Mesenchymal stem cell (in vitro differentiated cells and primary cell): Measurements from ENCODE around the gene BMPR1B.

Experiments
- DNase-seq: peaks from one replicate; pipeline ENCODE4 v3.0.0-alpha.2; 2013
- H2AFZ ChIP-seq: one replicate; pipeline ENCODE4 v1.6.1; 2013; ENCODE audit warnings: low read depth, mild to moderate bottlenecking, control low read depth, inconsistent platforms, low read length, moderate library complexity
- H2AK5ac ChIP-seq: 2 replicates; pipeline ENCODE4 v1.6.1; 2013; ENCODE audit warnings: low read length, moderate library complexity, mild to moderate bottlenecking, inconsistent platforms; ENCODE audit not compliant: severe bottlenecking
- H2BK120ac ChIP-seq: one replicate; pipeline ENCODE4 v1.6.1; 2013; ENCODE audit warnings: low read depth, mild to moderate bottlenecking, inconsistent platforms, low read length, moderate library complexity
- H2BK12ac ChIP-seq, 2 experiments: one replicate each; pipeline ENCODE4 v1.6.1; 2013; ENCODE audit warnings: inconsistent platforms in 2 of 2, low read length in 2 of 2, mild to moderate bottlenecking in 2 of 2, moderate library complexity in 2 of 2, control low read depth in 1 of 2
- H2BK15ac ChIP-seq: one replicate; pipeline ENCODE4 v1.6.1; 2013; ENCODE audit warnings: mild to moderate bottlenecking, low read depth, inconsistent platforms; ENCODE audit not compliant: poor library complexity, severe bottlenecking
- H2BK5ac ChIP-seq: 2 replicates; pipeline ENCODE4 v1.6.1; 2013; ENCODE audit warnings: low read depth, mild to moderate bottlenecking, low read length, control low read depth, inconsistent platforms; ENCODE audit not compliant: poor library complexity, severe bottlenecking
- H3K14ac ChIP-seq, 2 experiments: one replicate each; pipeline ENCODE4 v1.6.1; 2013; ENCODE audit warnings: inconsistent platforms in 2 of 2, low read length in 2 of 2, control low read depth in 1 of 2, mild to moderate bottlenecking in 1 of 2, moderate library complexity in 1 of 2
- H3K18ac ChIP-seq, 2 experiments: one replicate each; pipeline ENCODE4 v1.6.1; 2013; ENCODE audit warnings: inconsistent platforms in 2 of 2, low read length in 2 of 2, control low read depth in 1 of 2, low read depth in 1 of 2, mild to moderate bottlenecking in 1 of 2
- H3K23ac ChIP-seq, 2 experiments: one replicate each; pipeline ENCODE4 v1.6.1; 2013; ENCODE audit warnings: inconsistent platforms in 2 of 2, low read length in 2 of 2, mild to moderate bottlenecking in 2 of 2, moderate library complexity in 2 of 2, control low read depth in 1 of 2
- H3K27ac ChIP-seq: 2 replicates; pipeline ENCODE4 v1.5.1; 2013; ENCODE audit warnings: mild to moderate bottlenecking, moderate library complexity, low read length, control low read depth, inconsistent platforms; ENCODE audit not compliant: poor library complexity, severe bottlenecking
- H3K27me3 ChIP-seq, 2 experiments: 2 replicates each; pipeline versions ENCODE4 v1.6.1 to v1.7.0; 2013; ENCODE audit warnings: low read length in 2 of 2, mild to moderate bottlenecking in 2 of 2, moderate library complexity in 2 of 2, control low read depth in 1 of 2, inconsistent platforms in 1 of 2; ENCODE audit not compliant: control insufficient read depth in 1 of 2, insufficient read depth in 1 of 2
- H3K36me3 ChIP-seq, 2 experiments: 2 replicates each; pipeline versions ENCODE4 v1.6.1 to v1.7.0; 2013; ENCODE audit warnings: low read length in 2 of 2, control low read depth in 1 of 2, inconsistent platforms in 1 of 2, low read depth in 1 of 2, mild to moderate bottlenecking in 1 of 2; ENCODE audit not compliant: insufficient read depth in 2 of 2, control insufficient read depth in 1 of 2
- H3K4ac ChIP-seq, 2 experiments: one replicate each; pipeline ENCODE4 v1.6.1; 2013; ENCODE audit warnings: inconsistent platforms in 2 of 2, low read length in 2 of 2, mild to moderate bottlenecking in 2 of 2, moderate library complexity in 2 of 2, control low read depth in 1 of 2, low read depth in 1 of 2
- H3K4me1 ChIP-seq: 2 replicates; pipeline ENCODE4 v1.6.1; 2013; ENCODE audit warnings: low read depth, low read length, control low read depth; ENCODE audit not compliant: control insufficient read depth, insufficient read depth
- H3K4me2 ChIP-seq: 2 replicates; pipeline ENCODE4 v1.6.1; 2013; ENCODE audit warnings: low read length, mild to moderate bottlenecking, inconsistent platforms; ENCODE audit not compliant: poor library complexity, severe bottlenecking
- H3K4me3 ChIP-seq, 2 experiments: 2 replicates each; pipeline versions ENCODE4 v1.5.1 to v1.7.0; 2013; ENCODE audit warnings: low read length in 2 of 2, mild to moderate bottlenecking in 2 of 2, control low read depth in 1 of 2, low read depth in 1 of 2; ENCODE audit not compliant: insufficient read depth in 1 of 2
- H3K79me1 ChIP-seq: replicated peaks from 2 replicates; pipeline ENCODE4 v1.6.1; 2013; ENCODE audit warnings: mild to moderate bottlenecking, control low read depth, low read length, inconsistent platforms; ENCODE audit not compliant: poor library complexity, severe bottlenecking
- H3K9ac ChIP-seq: 2 replicates; pipeline ENCODE4 v1.7.0; 2013; ENCODE audit warnings: mild to moderate bottlenecking, low read length, moderate library complexity
- H3K9me3 ChIP-seq: 2 replicates; pipeline ENCODE4 v1.7.0; 2013; ENCODE audit warnings: mild to moderate bottlenecking, low read length; ENCODE audit not compliant: control insufficient read depth
- H4K8ac ChIP-seq: one replicate; pipeline ENCODE4 v1.6.1; 2013; ENCODE audit warnings: inconsistent platforms, mild to moderate bottlenecking, low read length, moderate library complexity
- H4K91ac ChIP-seq: one replicate; pipeline ENCODE4 v1.6.1; 2013; ENCODE audit warnings: mild to moderate bottlenecking, low read length, inconsistent platforms
- WGBS: methylation state at CpG from one replicate; pipeline ENCODE4 v1.1.7; 2013; ENCODE audit warnings: mixed read lengths; 5-methylcytosine and 5-hydroxymethylcytosine counted together

The BMPR1B gene

GRCh38 chr4:94927696-94928095 is 169.9 kb downstream of the BMPR1B start:
- Histone ChIP-seq H3K36me3 (no peaks in the 10 kb centered on the region), H3K4me3 (no peak overlapping the region)
- DNase-seq, result no peak

DNA sequence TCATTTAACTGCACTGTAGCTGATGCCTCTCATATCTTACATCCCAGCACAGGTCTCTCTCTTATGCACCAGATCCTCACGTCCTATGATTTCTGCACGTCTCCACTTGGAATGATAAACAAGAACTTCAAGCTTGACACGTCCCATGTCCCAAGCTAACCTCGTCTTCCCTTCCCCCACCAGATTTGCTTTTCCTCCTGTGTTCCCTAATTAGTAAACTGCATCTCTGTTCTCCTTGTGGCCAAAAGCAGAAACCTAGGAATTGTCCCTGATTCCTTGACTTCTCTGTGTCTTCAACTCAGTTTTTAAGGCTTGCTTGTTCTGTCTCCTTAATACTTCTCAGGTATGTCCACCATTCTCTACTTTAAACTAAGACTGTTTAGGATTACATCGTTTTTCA is 171.9 kb downstream of the BMPR1B start:
- no peaks in the 10 kb centered on the region for H3K4me1 ChIP-seq
- H3K79me1 ChIP-seq, result no peaks in the 10 kb centered on the region
- no peaks in the 10 kb centered on the region for H3K27me3 ChIP-seq
- H4K8ac ChIP-seq, result no peak overlapping the region
- H2BK120ac ChIP-seq, result no peak overlapping the region
- no peak overlapping the region for H2BK15ac ChIP-seq
- H2AFZ ChIP-seq, result no peak overlapping the region
- no peak overlapping the region for H3K4ac ChIP-seq
- H3K18ac ChIP-seq, result no peak overlapping the region
- no peak overlapping the region for H3K9ac ChIP-seq
- H2AK5ac ChIP-seq, result no peak overlapping the region
- no peaks in the 10 kb centered on the region for H3K9me3 ChIP-seq
- H2BK12ac ChIP-seq, result no peak overlapping the region
- WGBS, result 61% methylated on average over 4 of the region's 5 CpGs
- H3K23ac ChIP-seq, result no peak overlapping the region
- no peak for DNase-seq
- H3K14ac ChIP-seq, result no peak overlapping the region
- no peak overlapping the region for H3K4me2 ChIP-seq
- no peaks in the 10 kb centered on the region for H3K36me3 ChIP-seq
- H3K4me3 ChIP-seq, result no peak overlapping the region
- H4K91ac ChIP-seq, result no peak overlapping the region
- no peak overlapping the region for H2BK5ac ChIP-seq
- no peak overlapping the region for H3K27ac ChIP-seq

More at GRCh38 chr4:94927696-94928095, 169.9 kb downstream of the BMPR1B start:
- no peak overlapping the region for H3K27ac ChIP-seq
- no peaks in the 10 kb centered on the region for H3K9me3 ChIP-seq
- H3K27me3 ChIP-seq, result no peaks in the 10 kb centered on the region
- no peaks in the 10 kb centered on the region for H3K4me1 ChIP-seq
- no peak overlapping the region for H3K4ac ChIP-seq
- H3K18ac ChIP-seq, result no peak overlapping the region
- H3K79me1 ChIP-seq, result no peaks in the 10 kb centered on the region
- no peak overlapping the region for H2BK12ac ChIP-seq
- H2AFZ ChIP-seq, result no peak overlapping the region
- no peak overlapping the region for H4K91ac ChIP-seq
- H2BK120ac ChIP-seq, result no peak overlapping the region
- no peak overlapping the region for H4K8ac ChIP-seq
- 82% methylated on average over 1 of the region's 1 CpG for WGBS
- no peak overlapping the region for H3K9ac ChIP-seq
- H2AK5ac ChIP-seq, result no peak overlapping the region
- H3K23ac ChIP-seq, result no peak overlapping the region
- H3K4me2 ChIP-seq, result no peak overlapping the region
- H2BK5ac ChIP-seq, result no peak overlapping the region
- no peak overlapping the region for H3K14ac ChIP-seq
- no peak overlapping the region for H2BK15ac ChIP-seq

DNA sequence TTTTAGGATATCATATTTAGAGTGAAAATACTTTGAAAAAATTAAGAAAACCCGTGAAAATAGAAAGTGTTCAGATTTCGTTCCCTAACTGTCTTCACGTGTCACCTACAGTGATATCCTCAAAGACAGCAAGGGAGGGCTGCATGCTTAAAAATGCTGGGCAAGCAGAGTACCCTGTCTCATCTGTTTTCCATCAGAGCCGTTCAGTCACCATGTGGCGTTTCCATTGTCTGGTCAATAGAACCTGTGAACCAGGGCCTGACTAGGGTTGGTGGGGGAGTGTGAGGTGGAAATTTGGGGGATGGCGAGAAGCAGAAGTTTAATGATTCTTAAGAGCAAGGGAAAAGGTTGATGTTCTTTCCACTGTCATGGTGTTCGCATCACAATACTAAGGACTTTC is 173.9 kb downstream of the BMPR1B start:
- H3K27ac ChIP-seq, result no peak overlapping the region
- no peak overlapping the region for H4K8ac ChIP-seq
- no peak overlapping the region for H2BK5ac ChIP-seq
- H2AFZ ChIP-seq, result no peak overlapping the region
- no peak overlapping the region for H3K4ac ChIP-seq
- no peaks in the 10 kb centered on the region for H3K27me3 ChIP-seq
- H3K14ac ChIP-seq, result no peak overlapping the region
- no peak overlapping the region for H2AK5ac ChIP-seq
- H4K91ac ChIP-seq, result no peak overlapping the region
- WGBS, result 91% methylated on average over 7 of the region's 7 CpGs
- no peaks in the 10 kb centered on the region for H3K36me3 ChIP-seq
- H3K23ac ChIP-seq, result no peak overlapping the region
- H2BK12ac ChIP-seq, result no peak overlapping the region
- no peak overlapping the region for H3K4me2 ChIP-seq
- no peak overlapping the region for H3K4me3 ChIP-seq
- no peaks in the 10 kb centered on the region for H3K9me3 ChIP-seq
- H3K18ac ChIP-seq, result no peak overlapping the region
- no peaks in the 10 kb centered on the region for H3K79me1 ChIP-seq
- no peaks in the 10 kb centered on the region for H3K4me1 ChIP-seq
- H3K9ac ChIP-seq, result no peak overlapping the region
- H2BK15ac ChIP-seq, result no peak overlapping the region
- H2BK120ac ChIP-seq, result no peak overlapping the region
- no peak for DNase-seq

GRCh38 chr4:94932366-94932765 is 174.6 kb downstream of the BMPR1B start:
- H2AFZ ChIP-seq, result no peak overlapping the region
- H3K36me3 ChIP-seq, result no peaks in the 10 kb centered on the region
- H4K8ac ChIP-seq, result no peak overlapping the region
- H3K23ac ChIP-seq, result no peak overlapping the region
- H3K79me1 ChIP-seq, result no peaks in the 10 kb centered on the region
- H3K4me1 ChIP-seq, result no peaks in the 10 kb centered on the region
- H4K91ac ChIP-seq, result no peak overlapping the region
- no peaks in the 10 kb centered on the region for H3K9me3 ChIP-seq
- H3K4me2 ChIP-seq, result no peak overlapping the region
- no peak overlapping the region for H3K4me3 ChIP-seq
- no peak overlapping the region for H2BK5ac ChIP-seq
- DNase-seq, result no peak
- no peak overlapping the region for H2AK5ac ChIP-seq
- no peaks in the 10 kb centered on the region for H3K27me3 ChIP-seq
- H3K9ac ChIP-seq, result no peak overlapping the region
- H2BK12ac ChIP-seq, result no peak overlapping the region
- H2BK120ac ChIP-seq, result no peak overlapping the region
- H3K18ac ChIP-seq, result no peak overlapping the region
- no peak overlapping the region for H2BK15ac ChIP-seq
- H3K27ac ChIP-seq, result no peak overlapping the region
- H3K4ac ChIP-seq, result no peak overlapping the region
- H3K14ac ChIP-seq, result no peak overlapping the region
